HG02610 (cell line): ENCODE results near the gene PADI6.

Source experiments
- ATAC-seq: cut with Tn5 transposase; IDR thresholded peaks from one replicate; pipeline ENCODE4 v1.9.1; 2021; ENCODE audit warnings: mild to moderate bottlenecking, moderate library complexity; ENCODE audit not compliant: unreplicated experiment

Gene PADI6

DNA sequence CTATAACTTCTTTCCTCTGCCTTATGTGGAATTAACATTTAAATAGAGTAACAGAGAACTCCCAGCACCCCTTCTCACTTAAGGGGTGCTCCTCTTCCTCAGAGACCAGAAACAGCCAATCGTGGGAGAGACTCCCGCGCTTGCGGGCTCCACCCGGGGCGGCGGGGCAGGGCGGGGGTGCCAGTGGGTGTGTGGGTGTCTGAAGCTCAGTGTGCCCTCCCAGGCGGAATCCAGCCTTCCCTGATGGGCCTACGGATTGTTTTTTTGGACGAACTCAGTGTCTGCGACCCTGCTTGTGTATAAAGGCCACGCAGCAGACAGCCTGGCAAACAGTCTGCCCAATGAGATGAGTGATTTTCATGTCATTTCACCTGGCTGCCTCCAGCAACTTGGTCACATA lies 61.3 kb downstream of the PADI6 start:
- ATAC-seq: no peak

DNA sequence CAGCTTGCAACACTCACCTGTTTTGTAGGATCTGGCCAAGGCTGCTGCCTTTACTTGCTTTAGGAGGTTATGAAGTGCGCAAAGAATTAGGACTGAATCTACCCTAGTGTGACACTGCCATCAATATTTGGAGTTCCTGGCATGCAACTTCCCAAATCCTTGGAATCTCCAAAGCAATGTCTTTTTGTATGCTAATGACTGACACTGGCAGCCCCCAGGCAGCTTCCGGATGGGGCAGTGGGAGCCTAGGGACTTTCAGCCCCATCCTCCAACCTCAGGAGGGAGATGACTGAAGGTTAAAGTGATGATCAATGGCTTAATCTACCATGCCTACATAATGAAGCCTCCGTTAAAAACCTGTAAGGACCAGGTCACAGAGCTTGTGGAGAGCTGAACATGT lies 62.0 kb downstream of the PADI6 start:
- ATAC-seq: no peak

DNA sequence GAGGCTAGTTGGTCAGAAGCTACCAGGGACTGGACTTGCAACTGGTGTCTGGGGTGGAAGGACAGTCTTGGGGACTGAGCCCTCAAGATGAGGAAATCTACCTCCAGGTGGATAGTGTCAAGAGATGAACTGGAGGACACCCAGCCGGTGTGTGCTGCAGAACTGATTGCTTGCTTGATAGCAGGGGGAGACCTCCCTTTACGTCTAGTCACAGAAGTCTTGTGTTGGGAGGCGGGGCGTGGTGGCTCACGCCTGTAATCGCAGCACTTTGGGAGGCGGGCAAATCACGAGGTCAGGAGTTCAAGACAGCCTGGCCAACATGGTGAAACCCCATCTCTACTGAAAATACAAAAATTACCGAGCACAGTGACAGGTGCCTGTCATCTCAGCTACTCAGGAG lies 62.6 kb downstream of the PADI6 start:
- ATAC-seq: no peak

DNA sequence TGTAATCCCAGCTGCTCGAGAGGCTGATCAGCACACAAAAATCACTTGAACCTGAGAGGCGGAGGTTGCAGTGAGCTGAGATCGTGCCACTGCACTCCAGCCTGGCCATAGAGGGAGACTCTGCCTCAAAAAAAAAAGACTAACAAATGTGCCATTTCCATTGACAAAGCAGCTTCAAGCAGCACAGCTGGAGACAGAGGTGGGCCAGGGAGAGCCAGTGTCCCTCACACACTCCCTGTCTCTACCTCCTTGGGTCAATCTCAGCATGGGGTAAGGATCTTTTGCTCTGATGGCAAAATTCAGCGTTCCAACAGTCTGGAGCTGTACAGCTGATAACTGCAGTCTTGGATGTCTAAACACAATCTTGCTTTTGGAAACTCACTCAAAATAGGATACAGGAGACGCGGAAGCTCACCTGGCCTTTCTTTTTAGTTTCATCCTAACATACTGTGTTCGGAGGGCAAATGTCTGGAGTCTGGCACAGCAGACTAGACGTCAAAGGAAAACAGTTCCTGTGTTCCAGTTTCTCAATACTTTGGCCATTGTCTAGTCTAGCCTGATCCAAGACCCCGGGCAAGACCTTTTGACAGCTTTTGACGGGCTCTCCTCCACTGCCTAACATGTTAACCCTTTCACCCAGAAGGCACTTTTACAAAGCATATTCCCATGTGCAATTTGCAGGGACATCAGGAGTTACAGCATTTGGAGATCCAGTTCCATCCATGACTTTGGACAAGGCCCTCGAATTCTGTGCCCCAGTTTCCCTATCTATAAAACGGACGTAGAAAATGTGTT lies 64.6 kb downstream of the PADI6 start:
- ATAC-seq: no peak

DNA sequence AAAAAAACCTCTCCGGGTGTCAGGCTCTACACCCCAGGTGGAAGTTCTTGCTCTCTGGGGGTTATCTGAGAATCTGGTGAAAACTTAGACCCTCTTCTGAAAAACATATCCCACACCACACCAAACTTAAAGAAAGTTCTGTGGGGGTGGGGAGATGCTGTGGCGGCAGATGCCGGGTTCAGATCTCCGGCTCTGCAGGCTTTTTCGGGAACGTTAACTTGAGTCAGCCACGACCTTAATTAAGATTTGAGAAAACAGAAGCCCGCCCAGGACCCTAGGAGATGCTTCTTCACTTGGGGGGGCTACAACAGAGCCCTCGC lies 65.2 kb downstream of the PADI6 start:
- no peak for ATAC-seq

DNA sequence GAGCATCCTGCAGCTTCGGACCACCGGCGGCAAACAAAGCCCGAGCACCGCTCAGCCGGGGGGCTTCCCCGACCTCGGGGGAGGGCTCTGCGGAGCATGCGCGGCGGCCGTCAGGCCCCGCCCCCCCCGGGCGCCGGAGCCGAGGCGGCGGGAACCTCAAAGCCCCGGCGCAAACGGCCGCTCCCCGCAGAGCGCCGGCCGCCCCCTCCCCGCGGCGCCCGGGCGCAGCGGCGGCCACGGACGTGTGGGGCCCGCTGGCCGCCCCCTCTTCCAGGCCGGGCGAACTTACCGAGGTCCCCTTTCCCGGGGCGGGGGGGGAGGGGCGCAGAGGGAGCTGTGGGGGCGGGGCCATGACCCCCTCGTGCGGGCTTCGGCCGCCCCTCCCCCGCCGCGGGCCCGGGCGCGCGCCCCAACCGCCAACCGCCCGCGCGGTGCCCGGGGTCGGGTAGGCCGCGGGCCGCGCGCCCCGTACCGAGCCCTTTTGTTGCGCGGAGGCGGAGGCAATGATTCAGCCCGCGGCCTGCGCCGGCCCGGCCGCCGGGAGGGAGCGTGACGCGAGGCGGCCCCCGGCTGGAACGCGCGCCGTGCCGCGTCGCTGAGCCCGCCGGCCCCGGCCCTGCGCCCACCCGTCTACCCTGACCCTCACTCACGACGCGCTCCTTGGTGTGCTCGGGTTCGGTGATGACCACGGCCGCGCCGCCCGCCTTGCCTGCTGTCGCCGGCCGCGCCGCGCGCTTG lies 65.8 kb downstream of the PADI6 start:
- peak; percentile 30 for ATAC-seq

DNA sequence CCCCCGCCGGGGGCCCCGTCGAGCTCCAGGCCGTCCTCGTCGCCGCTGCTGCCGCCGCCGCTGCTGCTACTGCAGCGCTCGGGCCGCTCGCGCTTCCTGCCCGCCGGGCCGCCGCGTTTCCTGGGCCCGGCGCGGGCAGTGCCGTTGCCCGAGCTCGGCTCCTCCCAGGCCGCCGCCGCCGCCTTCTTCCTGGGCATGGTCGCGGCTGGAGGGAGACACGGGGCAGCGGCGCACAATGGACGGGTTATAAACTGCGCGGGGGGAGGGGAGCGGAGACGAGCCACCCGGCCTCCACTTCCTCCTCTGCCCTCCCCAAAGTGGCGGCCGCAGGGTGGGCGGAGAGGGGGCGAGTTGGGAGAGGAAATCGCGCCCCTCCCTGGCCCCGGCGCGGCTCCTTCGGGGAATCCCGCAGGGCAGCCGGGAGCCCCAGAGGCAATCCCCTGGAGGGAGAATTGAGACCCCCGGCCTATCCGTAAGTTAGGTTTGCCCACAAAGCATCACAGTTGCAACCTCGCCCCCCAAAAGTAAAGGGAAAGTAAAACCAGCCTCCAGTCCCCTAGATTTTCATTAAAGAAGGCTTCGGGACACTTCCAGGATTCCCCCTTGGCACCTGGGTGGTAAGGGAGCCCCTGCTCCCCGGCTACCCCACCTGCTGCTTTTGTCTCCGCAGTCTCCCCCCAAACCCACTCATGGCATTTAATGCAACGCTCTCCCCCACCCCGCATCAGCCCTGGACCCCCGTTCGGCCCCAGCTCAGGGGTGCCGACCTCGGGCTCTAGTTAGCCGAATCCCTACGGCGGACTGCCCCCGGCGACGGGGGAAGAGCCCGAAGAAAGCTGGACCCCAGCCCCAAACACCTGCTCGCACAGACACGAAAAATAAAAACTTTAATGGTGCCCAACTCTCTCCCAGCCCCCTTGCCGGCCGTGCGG lies 66.6 kb downstream of the PADI6 start:
- peak; percentile 37 for ATAC-seq

DNA sequence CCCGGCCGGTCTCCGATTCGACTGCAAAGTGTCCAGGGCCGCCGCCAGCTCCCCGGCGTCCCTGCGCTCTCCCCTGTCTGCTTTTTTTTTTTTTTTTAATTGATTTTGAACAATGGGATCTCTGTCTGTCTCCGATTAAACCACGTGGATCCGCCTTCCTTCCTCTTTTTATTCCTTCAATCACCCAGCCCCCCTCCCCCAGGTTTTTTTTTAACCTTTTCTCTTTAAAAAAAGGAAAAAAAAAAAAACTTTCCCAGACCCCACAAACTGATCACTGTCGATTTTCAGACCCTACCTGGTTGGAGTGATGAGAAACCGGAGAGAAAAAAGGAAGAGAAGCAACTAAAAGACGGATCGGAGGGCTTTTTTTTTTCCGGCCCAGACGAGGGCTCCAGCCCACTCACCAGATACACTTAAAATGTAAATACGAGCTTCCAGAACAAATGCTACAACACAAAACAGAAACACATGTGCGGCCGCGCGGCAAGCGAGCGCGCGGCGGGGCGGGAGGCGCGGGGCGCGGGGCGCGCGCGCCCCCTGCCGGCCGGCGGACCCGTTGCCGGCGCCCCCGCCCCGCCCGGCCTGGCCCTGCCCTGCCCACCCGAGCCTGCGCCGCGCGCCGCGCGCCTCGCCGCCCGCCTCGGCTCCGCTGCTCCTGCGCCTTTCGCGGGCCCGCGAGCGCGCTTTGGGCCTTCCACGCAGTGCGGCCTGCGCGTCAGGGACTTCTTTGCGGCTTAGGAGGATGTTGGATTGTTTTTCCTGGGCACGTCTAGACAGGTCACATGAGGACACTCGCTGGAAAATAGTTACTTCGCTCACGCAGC lies 67.5 kb downstream of the PADI6 start, which contains the start of gene RCC2:
TSS of gene RCC2 (minus strand) at position 428 of the 824 bp plus-strand sequence. CDS start 1,163 bp downstream, outside the sequence.
- ATAC-seq: peak; percentile 50

DNA sequence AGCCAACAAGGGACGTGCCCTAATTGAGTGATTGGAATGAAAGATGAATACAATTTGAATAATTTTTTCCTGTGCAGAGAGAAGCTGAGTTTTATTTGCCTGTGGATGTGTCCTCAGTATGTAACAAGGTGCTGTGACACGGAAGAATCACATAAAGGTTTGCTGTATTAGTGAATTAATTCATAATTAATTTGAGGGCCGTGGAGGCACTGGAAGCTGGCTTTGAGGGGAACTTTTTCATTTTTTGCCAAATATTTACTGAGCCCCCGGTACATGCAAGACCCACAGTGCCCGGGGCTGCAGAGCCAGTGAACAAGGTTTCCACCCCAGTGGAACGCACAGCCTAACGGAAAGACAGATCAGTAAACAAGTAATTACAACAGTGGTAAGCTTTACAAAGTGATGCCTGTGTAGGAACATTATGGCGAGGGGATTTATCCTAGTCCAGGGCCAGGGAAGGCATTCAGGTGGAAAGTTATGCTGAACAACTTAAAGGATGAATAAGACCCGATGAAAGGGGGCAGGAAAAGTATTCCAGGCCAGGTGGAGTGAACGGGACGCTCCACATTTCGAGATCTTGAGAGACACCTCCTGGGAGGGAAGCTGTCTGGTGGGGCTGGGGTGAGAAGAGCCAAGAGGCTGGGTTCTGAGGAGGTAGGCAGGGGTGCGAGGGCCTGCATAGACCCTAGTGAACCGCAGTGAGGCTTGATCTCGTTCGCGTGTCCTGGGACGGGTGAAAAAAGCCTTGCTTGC lies 68.3 kb downstream of the PADI6 start:
- no peak for ATAC-seq

DNA sequence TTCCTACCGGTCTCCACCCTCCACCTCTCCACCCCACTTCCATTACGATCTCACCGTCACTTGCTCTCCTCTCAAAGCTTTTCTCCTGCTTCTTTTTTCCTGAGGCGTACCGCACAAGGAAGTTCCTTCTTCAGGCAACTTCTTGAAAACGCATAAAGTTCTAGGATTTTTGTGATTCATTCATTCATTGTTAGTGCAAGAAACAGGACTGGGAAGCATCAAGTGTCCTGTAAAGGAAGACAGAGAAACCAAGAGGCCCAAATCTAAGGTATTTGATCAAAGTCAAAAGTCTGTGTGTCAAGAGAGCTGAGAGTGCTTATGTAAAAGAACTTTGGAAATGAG lies 68.8 kb downstream of the PADI6 start:
- ATAC-seq: no peak

DNA sequence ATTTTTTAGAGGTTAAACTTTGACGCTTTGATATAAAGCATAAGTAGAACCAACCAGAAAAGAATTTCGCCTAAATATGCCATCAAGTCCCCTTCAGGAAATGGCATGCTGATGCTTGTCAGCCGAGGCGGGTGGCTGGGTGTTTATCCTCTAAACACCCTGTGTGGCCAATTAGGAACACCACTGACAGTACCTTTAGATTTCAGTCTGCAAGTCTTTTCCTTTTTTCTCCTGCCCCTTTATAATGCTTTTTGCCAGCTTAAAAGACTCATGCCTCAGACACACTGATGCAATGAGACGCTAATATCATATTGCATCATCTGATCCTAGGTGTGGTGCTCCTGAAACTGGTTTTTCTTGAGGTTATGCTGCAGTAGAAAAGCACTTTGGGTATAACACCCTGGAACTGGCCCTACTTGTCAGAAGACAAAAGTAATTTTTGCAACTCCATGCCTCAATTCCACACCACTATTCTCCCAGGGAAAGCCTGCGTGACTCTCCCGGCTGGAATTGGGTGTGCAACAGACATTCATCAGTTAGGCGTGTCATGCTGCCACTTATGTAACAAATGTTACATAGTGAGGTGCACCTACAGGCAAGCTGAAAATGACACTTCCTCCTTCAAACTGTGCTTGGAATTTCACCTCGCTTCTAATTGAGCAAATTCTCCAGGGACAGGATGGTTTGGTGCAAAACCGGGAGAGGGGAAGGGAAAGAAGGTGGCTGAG lies 69.4 kb downstream of the PADI6 start:
- no peak for ATAC-seq

DNA sequence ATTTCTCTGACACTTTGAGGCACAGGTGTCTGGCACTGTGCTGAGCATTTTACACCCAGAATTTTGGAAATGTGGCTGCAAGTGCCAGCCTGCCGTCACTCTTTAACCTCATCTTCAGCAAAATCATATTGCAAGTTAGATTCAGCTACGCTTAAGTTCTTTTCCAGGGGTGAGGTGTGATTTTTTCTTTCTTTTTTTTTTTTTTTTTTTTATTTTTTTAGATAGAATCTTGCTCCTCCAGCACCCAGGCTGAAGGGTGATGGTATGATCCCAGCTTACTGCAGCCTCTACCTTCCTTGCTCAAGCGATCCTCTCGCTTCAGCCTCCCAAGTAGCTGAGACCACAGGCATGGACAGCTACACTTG lies 70.0 kb downstream of the PADI6 start:
- no peak for ATAC-seq

DNA sequence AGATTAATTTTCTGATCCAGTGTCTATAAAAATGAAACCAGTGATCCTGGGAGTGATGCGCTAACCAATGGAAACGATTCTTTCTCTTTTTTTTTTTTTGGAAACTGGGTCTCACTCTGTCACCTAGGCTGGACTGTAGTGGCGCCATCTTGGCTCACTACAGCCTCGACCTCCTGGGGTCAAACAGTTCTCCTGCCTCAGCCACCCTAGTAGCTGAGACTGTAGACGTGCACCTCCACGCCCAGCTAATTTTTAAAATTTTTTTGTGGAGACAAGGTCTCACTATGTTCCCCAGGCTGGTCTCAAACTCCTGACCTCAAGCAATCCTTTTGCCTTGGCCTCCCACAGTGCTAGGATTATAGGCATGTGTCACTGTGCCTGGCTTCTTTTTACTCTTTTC lies 70.8 kb downstream of the PADI6 start:
- no peak for ATAC-seq

DNA sequence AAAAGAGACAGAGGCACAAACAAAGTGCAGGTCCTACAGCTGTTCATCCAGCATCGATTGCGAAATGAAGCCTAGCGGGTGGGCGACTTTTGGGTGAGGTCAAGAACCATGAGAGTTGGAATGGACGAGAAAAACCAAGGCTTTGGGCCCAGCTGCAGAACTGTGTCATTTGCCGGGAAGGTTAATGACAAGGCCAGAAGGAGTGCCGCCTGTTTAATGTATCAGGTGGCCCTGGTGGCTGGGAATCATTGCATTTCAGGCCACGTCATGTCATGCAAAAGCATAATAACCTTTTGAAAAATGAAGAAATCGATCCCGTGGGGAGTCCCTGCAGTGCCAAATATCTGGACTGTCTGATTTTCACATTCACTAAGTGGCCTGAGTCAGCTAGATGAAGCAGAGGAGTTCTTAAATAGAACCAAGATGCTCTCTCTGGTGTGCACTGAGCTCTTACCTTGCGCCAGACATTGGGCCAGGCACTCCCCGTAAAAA lies 75.6 kb downstream of the PADI6 start:
- ATAC-seq: no peak
